SK-N-SH (cell line): Measurements from ENCODE around the gene MITD1. TPM values are rescaled to one million over a fixed set of nuclear protein-coding genes. Genes with fewer than 3 reads are reported as not detected.

ENCODE experiments used
- CTCF ChIA-PET: fragments of 300-600, 350-600 bp; formaldehyde crosslinking; extraction: SDS; loops from one replicate; lab custom pipeline; 2021; lab: Yijun Ruan, JAX
- POLR2A ChIA-PET: fragments of 350-600 bp; sonication (Branson Sonifier 250); formaldehyde crosslinking; extraction: SDS; loops from one replicate; lab custom pipeline; 2020; ENCODE audit warnings: antibody characterized with exemption, inconsistent platforms; lab: Yijun Ruan, JAX
- DNase-seq: peaks from one replicate; pipeline ENCODE4 v3.0.0; 2012
- H2AFZ ChIP-seq: fragments of 200-600 bp; sonication (generic); 2 replicates; pipeline ENCODE4 v1.8.1; 2016; ENCODE audit warnings: antibody characterized with exemption, mild to moderate bottlenecking, low read depth
- H3F3A ChIP-seq: fragments of 200-600 bp; sonication (generic); replicated peaks from 2 replicates; pipeline ENCODE3; 2016; ENCODE audit warnings: antibody characterized with exemption, mild to moderate bottlenecking; ENCODE audit not compliant: insufficient read depth
- H3K27ac ChIP-seq, 2 experiments: fragments of 200-500 bp in 1 of 2; fragments of 200-600 bp in 1 of 2; sonication (Bioruptor generic) in 1 of 2; sonication (generic), shearing (Covaris generic) in 1 of 2; 2 replicates each; pipeline versions ENCODE4 v1.5.1 to v1.6.1; 2014 to 2016; ENCODE audit warnings: low read depth in 2 of 2, inconsistent platforms in 1 of 2, low read length in 1 of 2, mild to moderate bottlenecking in 1 of 2, mixed read lengths in 1 of 2
- H3K27me3 ChIP-seq: fragments of 200-600 bp; sonication (generic), shearing (Covaris generic); 2 replicates; pipeline ENCODE4 v1.6.1; 2016; ENCODE audit warnings: mixed run types; ENCODE audit not compliant: insufficient read depth
- H3K36me3 ChIP-seq, 2 experiments: fragments of 200-500 bp in 1 of 2; fragments of 200-600 bp in 1 of 2; sonication (Bioruptor generic) in 1 of 2; sonication (generic) in 1 of 2; replicated peaks in 1 of 2; 2 replicates each; pipeline versions ENCODE3 to v1.5.1; 2014 to 2016; ENCODE audit warnings: low read length in 1 of 2, mild to moderate bottlenecking in 1 of 2; ENCODE audit not compliant: insufficient read depth in 2 of 2, control insufficient read depth in 1 of 2
- H3K4me1 ChIP-seq, 2 experiments: fragments of 200-500 bp in 1 of 2; fragments of 200-600 bp in 1 of 2; sonication (Bioruptor generic) in 1 of 2; sonication (generic), shearing (Covaris generic) in 1 of 2; 2 replicates each; pipeline versions ENCODE4 v1.5.1 to v1.6.1; 2014 to 2016; ENCODE audit warnings: low read depth in 1 of 2, low read length in 1 of 2, mixed run types in 1 of 2; ENCODE audit not compliant: insufficient read depth in 2 of 2, control insufficient read depth in 1 of 2
- H3K4me2 ChIP-seq: fragments of 200-600 bp; sonication (generic), shearing (Covaris generic); 2 replicates; pipeline ENCODE4 v1.6.1; 2017; ENCODE audit warnings: mixed run types
- H3K4me3 ChIP-seq, 2 experiments: fragments of 200-500 bp in 1 of 2; fragments of 200-600 bp in 1 of 2; sonication (Bioruptor generic) in 1 of 2; sonication (generic), shearing (Covaris generic) in 1 of 2; 2 replicates each; pipeline versions ENCODE4 v1.5.1 to v1.8.1; 2014 to 2016; ENCODE audit warnings: low read depth in 2 of 2, inconsistent platforms in 1 of 2, low read length in 1 of 2, mild to moderate bottlenecking in 1 of 2, mixed read lengths in 1 of 2, moderate library complexity in 1 of 2
- H3K79me2 ChIP-seq: fragments of 200-600 bp; sonication (generic); 2 replicates; pipeline ENCODE4 v1.8.1; 2017; ENCODE audit warnings: mild to moderate bottlenecking; ENCODE audit not compliant: insufficient read depth
- H3K9ac ChIP-seq: fragments of 200-600 bp; sonication (generic); 2 replicates; pipeline ENCODE4 v1.6.1; 2017; ENCODE audit warnings: mixed run types
- H3K9me2 ChIP-seq: fragments of 200-600 bp; sonication (generic); 2 replicates; pipeline ENCODE4 v1.6.1; 2017; ENCODE audit warnings: mixed run types
- H3K9me3 ChIP-seq: fragments of 200-600 bp; sonication (generic); 2 replicates; pipeline ENCODE4 v1.6.1; 2017; ENCODE audit warnings: mixed run types, mild to moderate bottlenecking, moderate library complexity
- H4K20me1 ChIP-seq: fragments of 200-600 bp; sonication (generic); 2 replicates; pipeline ENCODE4 v1.6.1; 2017; ENCODE audit warnings: mild to moderate bottlenecking, mixed run types; ENCODE audit not compliant: insufficient read depth
- CHD2 ChIP-seq: fragments of 150-350 bp; IDR thresholded peaks from 2 replicates; pipeline ENCODE4 v1.6.1; 2018; ENCODE audit warnings: low read length; ENCODE audit not compliant: partially characterized antibody
- EP300 ChIP-seq, 2 experiments: IDR thresholded peaks; 2 replicates each; pipeline versions ENCODE4 v1.4.0 to v1.6.1; 2012; ENCODE audit warnings: borderline replicate concordance in 1 of 2, low read depth in 1 of 2, low read length in 1 of 2
- EZH2phosphoT487 ChIP-seq: fragments of 200-600 bp; sonication (generic); IDR thresholded peaks from 2 replicates; pipeline ENCODE4 v1.6.1; 2017; ENCODE audit warnings: low read depth, mixed run types, mild to moderate bottlenecking, antibody characterized with exemption, moderate library complexity, borderline replicate concordance
- FOSL2 ChIP-seq: IDR thresholded peaks from 2 replicates; pipeline ENCODE4 v1.4.0; 2012; ENCODE audit warnings: low read depth, mild to moderate bottlenecking, moderate library complexity, borderline replicate concordance
- FOXJ3 ChIP-seq: sonication (generic); formaldehyde crosslinking; IDR thresholded peaks from 2 replicates; pipeline ENCODE4 v1.5.1; 2020; ENCODE audit warnings: mild to moderate bottlenecking, missing genetic modification reagents
- FOXM1 ChIP-seq: IDR thresholded peaks from 2 replicates; pipeline ENCODE4 v1.4.0; 2012; ENCODE audit warnings: low read depth, mild to moderate bottlenecking
- GABPA ChIP-seq: IDR thresholded peaks from 2 replicates; pipeline ENCODE4 v1.4.0; 2012; ENCODE audit warnings: low read depth, mild to moderate bottlenecking
- JUND ChIP-seq: IDR thresholded peaks from 2 replicates; pipeline ENCODE4 v1.4.0; 2012
- MXI1 ChIP-seq: IDR thresholded peaks from 2 replicates; pipeline ENCODE4 v1.6.1; 2012; ENCODE audit warnings: mild to moderate bottlenecking, low read depth, low read length, improper control_type of control experiment
- POLR2AphosphoS5 ChIP-seq: IDR thresholded peaks from 2 replicates; pipeline ENCODE4 v1.6.1; 2012; ENCODE audit warnings: low read depth, low read length
- RAD21 ChIP-seq: IDR thresholded peaks from 2 replicates; pipeline ENCODE4 v1.6.1; 2012; ENCODE audit warnings: mild to moderate bottlenecking, low read length
- RXRA ChIP-seq: IDR thresholded peaks from 2 replicates; pipeline ENCODE4 v1.4.0; 2012; ENCODE audit warnings: low read depth, mild to moderate bottlenecking, borderline replicate concordance
- YY1 ChIP-seq: IDR thresholded peaks from 2 replicates; pipeline ENCODE4 v1.4.0; 2012; ENCODE audit warnings: low read depth, mild to moderate bottlenecking
- WGBS: methylation state at CpG from one replicate; pipeline ENCODE4 v1.1.6; 2017; ENCODE audit warnings: low lambda C conversion rate; 5-methylcytosine and 5-hydroxymethylcytosine counted together
- polyA plus RNA-seq, 3 experiments: library from polyadenylated mRNA; depleted of rRNA; stranded (reverse); fragments of >200 nt; gene quantifications; 2 replicates each; pipeline ENCODE4 v1.2.3, GENCODE V29; 2012
- TF ChIP-seq, protein P1 (sequence below): IDR thresholded peaks from 2 replicates; pipeline ENCODE4 v1.6.1; 2012; ENCODE audit warnings: mild to moderate bottlenecking, low read depth, low read length, moderate library complexity
- TF ChIP-seq, protein P2 (sequence below): fragments of 150-350 bp; IDR thresholded peaks from 2 replicates; pipeline ENCODE4 v1.6.1; 2016; ENCODE audit warnings: mild to moderate bottlenecking, low read depth, low read length
- TF ChIP-seq, protein P3 (sequence below): IDR thresholded peaks from 2 replicates; pipeline ENCODE4 v1.4.0; 2012; ENCODE audit warnings: low read depth
- TF ChIP-seq, protein P4 (sequence below): IDR thresholded peaks from 2 replicates; pipeline ENCODE4 v1.4.0; 2012; ENCODE audit warnings: low read depth, borderline replicate concordance

Gene MITD1
- polyA plus RNA-seq, 1 of the 3 experiments (the other 2 are of a cell fraction): 11.8 TPM

DNA sequence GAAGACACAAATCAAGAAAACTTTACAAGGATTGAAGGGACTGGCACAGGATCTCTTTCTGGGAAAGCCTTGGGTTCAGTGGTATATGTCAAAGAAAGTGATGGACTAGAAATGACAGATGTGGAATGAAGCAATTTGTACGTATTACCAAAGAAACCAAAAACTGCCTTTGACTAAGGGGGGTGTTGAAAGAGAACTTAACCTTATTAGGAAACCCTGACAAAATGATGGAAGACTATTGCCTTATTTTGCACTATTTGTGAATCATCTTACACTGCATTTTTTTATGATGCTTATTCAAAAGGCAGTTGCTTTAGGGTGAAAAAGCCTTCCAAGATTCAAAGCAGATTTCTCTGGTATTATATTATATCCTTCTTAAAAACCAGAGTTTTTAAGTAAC, 30.2 kb downstream of the MITD1 start:
- CTCF ChIA-PET: no interaction called here
- H3K9me3 ChIP-seq: no peaks in the 10 kb centered on the region
- DNase-seq: no peak

DNA sequence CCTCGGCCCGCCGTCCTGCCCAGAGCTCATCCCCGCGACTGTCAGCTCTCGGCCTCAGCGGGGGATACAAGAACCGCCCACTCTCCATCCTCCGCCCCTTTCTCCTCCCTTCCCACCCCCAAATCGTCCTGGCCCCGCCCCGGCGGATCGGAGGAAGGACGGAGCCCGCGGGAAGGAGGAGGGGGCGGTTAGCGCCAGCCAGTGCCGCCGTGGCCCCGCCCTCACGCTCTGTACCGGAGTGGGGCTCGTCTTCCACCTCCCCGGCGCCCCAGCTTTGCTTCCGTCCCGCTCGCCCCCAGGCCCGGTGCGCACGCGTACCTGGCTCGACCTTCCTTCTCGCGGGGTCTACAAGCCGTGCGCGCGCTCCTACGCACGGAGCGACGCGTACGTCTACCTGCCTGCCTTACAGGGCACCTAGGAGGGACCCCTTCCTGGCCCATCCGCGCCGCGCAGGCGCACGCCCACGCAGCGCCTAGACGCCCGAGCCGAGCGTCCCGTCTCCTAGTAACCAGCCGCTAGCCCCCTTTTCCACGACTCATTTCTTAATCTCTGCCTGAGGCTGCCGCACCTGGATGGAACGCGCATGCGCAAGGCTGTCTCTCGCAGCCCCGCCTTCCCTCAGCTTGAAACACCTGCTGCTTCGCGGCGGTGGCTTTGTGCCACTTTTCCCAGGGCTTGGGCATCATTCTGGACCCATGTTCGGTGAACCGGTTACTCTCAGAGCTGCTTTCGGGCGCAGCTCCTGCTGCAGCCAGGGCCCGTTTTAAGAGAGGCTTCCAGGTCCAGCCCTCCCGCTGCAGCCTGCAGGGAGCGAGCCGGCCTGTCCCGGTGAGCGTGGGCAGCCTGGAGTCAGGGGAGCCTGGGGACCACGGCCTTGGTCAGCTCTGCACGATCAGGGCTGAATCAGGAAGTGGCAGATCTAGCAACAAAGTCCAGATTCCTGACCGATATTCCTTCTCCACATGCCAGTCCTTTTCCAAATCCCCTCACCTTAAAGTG, 39.4 kb downstream of the MITD1 start, which contains the start of gene C2orf15:
Gene C2orf15, plus strand, starts transcription at position 598 of the 999 bp plus-strand sequence. CDS start 8,852 bp downstream, outside the sequence.
- Histone ChIP-seq H3K9me2 (no peaks in the 10 kb centered on the region), H3K4me1 (peaks cover 0 to 3% of the 10 kb centered on the region in 2 experiments; a peak in 2 of 4 replicates), H3K79me2 (no peaks in the 10 kb centered on the region), H3K27ac (peak within 1 kb of the TSS in 1 of 2 experiments; percentile 81; a peak in 2 of 4 replicates), H3K9ac (peak within 1 kb of the TSS; percentile 42), H3K4me3 (peak within 1 kb of the TSS; percentile 80 to 81), H4K20me1 (no peaks in the 10 kb centered on the region), H3K36me3 (no peaks in the 10 kb centered on the region), H3K4me2 (peak within 1 kb of the TSS; percentile 93), H3K27me3 (no peaks in the 10 kb centered on the region), H3F3A (peaks cover 9% of the 10 kb centered on the region), H3K9me3 (no peaks in the 10 kb centered on the region), H2AFZ (peak within 1 kb of the TSS; percentile 97)
- ChIA-PET CTCF (interaction anchor here (0.6 to 1.7 kb wide), 6 partner anchors 13 to 195 kb away, joined by 3 to 6 read pairs (median 3); partner anchors contain the start of genes EIF5B, LIPT1 and TSGA10), POLR2A (interaction anchor here (0.7 to 1.8 kb wide), 4 partner anchors 13 to 196 kb away, joined by 3 to 20 read pairs (median 8); partner anchors contain the start of genes EIF5B, LIPT1, MITD1 and MRPL30)
- peak; percentile 97 for DNase-seq
- under 1% methylated on average over 33 of the region's 84 CpGs for WGBS
- TF ChIP-seq POLR2AphosphoS5 (peak; percentile 84), CHD2 (peak; percentile 53), RXRA (no peak), EP300 (IDR thresholded peaks at IDR 0.05; ENCODE audit: borderline replicate concordance in 1 of 2, low read depth in 1 of 2, low read length in 1 of 2) (no peak), FOSL2 (no peak), EZH2phosphoT487 (no peak), RAD21 (no peak), YY1 (no peak), GABPA (no peak), MXI1 (peak; percentile 80), JUND (no peak), FOXM1 (no peak), FOXJ3 (CRISPR knock-in tag) (no peak)
- TF ChIP-seq, protein P1, sequence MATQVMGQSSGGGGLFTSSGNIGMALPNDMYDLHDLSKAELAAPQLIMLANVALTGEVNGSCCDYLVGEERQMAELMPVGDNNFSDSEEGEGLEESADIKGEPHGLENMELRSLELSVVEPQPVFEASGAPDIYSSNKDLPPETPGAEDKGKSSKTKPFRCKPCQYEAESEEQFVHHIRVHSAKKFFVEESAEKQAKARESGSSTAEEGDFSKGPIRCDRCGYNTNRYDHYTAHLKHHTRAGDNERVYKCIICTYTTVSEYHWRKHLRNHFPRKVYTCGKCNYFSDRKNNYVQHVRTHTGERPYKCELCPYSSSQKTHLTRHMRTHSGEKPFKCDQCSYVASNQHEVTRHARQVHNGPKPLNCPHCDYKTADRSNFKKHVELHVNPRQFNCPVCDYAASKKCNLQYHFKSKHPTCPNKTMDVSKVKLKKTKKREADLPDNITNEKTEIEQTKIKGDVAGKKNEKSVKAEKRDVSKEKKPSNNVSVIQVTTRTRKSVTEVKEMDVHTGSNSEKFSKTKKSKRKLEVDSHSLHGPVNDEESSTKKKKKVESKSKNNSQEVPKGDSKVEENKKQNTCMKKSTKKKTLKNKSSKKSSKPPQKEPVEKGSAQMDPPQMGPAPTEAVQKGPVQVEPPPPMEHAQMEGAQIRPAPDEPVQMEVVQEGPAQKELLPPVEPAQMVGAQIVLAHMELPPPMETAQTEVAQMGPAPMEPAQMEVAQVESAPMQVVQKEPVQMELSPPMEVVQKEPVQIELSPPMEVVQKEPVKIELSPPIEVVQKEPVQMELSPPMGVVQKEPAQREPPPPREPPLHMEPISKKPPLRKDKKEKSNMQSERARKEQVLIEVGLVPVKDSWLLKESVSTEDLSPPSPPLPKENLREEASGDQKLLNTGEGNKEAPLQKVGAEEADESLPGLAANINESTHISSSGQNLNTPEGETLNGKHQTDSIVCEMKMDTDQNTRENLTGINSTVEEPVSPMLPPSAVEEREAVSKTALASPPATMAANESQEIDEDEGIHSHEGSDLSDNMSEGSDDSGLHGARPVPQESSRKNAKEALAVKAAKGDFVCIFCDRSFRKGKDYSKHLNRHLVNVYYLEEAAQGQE: no peak
- TF ChIP-seq, protein P2, sequence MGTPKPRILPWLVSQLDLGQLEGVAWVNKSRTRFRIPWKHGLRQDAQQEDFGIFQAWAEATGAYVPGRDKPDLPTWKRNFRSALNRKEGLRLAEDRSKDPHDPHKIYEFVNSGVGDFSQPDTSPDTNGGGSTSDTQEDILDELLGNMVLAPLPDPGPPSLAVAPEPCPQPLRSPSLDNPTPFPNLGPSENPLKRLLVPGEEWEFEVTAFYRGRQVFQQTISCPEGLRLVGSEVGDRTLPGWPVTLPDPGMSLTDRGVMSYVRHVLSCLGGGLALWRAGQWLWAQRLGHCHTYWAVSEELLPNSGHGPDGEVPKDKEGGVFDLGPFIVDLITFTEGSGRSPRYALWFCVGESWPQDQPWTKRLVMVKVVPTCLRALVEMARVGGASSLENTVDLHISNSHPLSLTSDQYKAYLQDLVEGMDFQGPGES: no peak
- TF ChIP-seq, protein P3, sequence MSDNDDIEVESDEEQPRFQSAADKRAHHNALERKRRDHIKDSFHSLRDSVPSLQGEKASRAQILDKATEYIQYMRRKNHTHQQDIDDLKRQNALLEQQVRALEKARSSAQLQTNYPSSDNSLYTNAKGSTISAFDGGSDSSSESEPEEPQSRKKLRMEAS: peak; percentile 7; the same call in 1 of the 2 replicates

More for the DNA sequence above, 30.2 kb downstream of the MITD1 start:
- H3K27ac ChIP-seq: no peak overlapping the region
- 90% methylated on average over 1 of the region's 1 CpG for WGBS
- H3K4me1 ChIP-seq: peaks cover 0 to 8% of the 10 kb centered on the region in 2 experiments; a peak in 2 of 4 replicates
- H3K4me3 ChIP-seq: no peak overlapping the region
- no peaks in the 10 kb centered on the region for H3K27me3 ChIP-seq
- TF ChIP-seq, protein P4, sequence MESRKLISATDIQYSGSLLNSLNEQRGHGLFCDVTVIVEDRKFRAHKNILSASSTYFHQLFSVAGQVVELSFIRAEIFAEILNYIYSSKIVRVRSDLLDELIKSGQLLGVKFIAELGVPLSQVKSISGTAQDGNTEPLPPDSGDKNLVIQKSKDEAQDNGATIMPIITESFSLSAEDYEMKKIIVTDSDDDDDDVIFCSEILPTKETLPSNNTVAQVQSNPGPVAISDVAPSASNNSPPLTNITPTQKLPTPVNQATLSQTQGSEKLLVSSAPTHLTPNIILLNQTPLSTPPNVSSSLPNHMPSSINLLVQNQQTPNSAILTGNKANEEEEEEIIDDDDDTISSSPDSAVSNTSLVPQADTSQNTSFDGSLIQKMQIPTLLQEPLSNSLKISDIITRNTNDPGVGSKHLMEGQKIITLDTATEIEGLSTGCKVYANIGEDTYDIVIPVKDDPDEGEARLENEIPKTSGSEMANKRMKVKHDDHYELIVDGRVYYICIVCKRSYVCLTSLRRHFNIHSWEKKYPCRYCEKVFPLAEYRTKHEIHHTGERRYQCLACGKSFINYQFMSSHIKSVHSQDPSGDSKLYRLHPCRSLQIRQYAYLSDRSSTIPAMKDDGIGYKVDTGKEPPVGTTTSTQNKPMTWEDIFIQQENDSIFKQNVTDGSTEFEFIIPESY: no peak
- POLR2A ChIA-PET: no interaction called here
- H4K20me1 ChIP-seq: no peaks in the 10 kb centered on the region
- H3K4me2 ChIP-seq: no peak overlapping the region
- no peaks in the 10 kb centered on the region for H3K36me3 ChIP-seq
- H2AFZ ChIP-seq: no peak overlapping the region
- no peaks in the 10 kb centered on the region for H3K79me2 ChIP-seq
- no peaks in the 10 kb centered on the region for H3F3A ChIP-seq
- no peaks in the 10 kb centered on the region for H3K9me2 ChIP-seq
- H3K9ac ChIP-seq: no peak overlapping the region
